GM12875 (cell line): Measurements from ENCODE around the gene DNAJC19.

Experiments used
- H3K4me3 ChIP-seq: one replicate; pipeline ENCODE4 v1.5.1; 2011; ENCODE audit warnings: low read depth, low read length, control low read depth
- CTCF ChIP-seq: IDR thresholded peaks from 2 replicates; pipeline ENCODE4 v1.5.1; 2011; ENCODE audit warnings: low read depth, mild to moderate bottlenecking, control low read depth, inconsistent platforms, low read length, moderate library complexity, borderline replicate concordance; ENCODE audit not compliant: insufficient read depth

DNAJC19 gene

GRCh38 chr3:180980611-180981010 is 8.9 kb downstream of the DNAJC19 start:
- TF ChIP-seq CTCF: no peak

GRCh38 chr3:180979961-180980360 is 9.6 kb downstream of the DNAJC19 start:
- H3K4me3 ChIP-seq: no peak overlapping the region
- no peak for TF ChIP-seq CTCF

More at GRCh38 chr3:180980611-180981010, 8.9 kb downstream of the DNAJC19 start:
- no peak overlapping the region for H3K4me3 ChIP-seq

- no peak for TF ChIP-seq CTCF
- H3K4me3 ChIP-seq: no peak overlapping the region
These were observed 12.0 kb downstream of the DNAJC19 start for GRCh38 chr3:180977498-180977897.

GRCh38 chr3:180974286-180974685 is 15.2 kb downstream of the DNAJC19 start:
- H3K4me3 ChIP-seq: no peak overlapping the region
- no peak for TF ChIP-seq CTCF

GRCh38 chr3:180973543-180973942 is 16.0 kb downstream of the DNAJC19 start:
- no peak for TF ChIP-seq CTCF
- H3K4me3 ChIP-seq: no peak overlapping the region

GRCh38 chr3:180970931-180971330 is 18.6 kb downstream of the DNAJC19 start:
- TF ChIP-seq CTCF: no peak
- no peak overlapping the region for H3K4me3 ChIP-seq

- no peak overlapping the region for H3K4me3 ChIP-seq
- no peak for TF ChIP-seq CTCF
These were observed 27.0 kb downstream of the DNAJC19 start for GRCh38 chr3:180962530-180962929.
